Measurements from ENCODE around the gene USP10. TPM values are rescaled to one million over a fixed set of nuclear protein-coding genes. Genes with fewer than 3 reads are reported as not detected.

Gene USP10
- total RNA-seq, 4 donors from 2014 or later = 61.1 to 103 (median 74.4) TPM

DNA sequence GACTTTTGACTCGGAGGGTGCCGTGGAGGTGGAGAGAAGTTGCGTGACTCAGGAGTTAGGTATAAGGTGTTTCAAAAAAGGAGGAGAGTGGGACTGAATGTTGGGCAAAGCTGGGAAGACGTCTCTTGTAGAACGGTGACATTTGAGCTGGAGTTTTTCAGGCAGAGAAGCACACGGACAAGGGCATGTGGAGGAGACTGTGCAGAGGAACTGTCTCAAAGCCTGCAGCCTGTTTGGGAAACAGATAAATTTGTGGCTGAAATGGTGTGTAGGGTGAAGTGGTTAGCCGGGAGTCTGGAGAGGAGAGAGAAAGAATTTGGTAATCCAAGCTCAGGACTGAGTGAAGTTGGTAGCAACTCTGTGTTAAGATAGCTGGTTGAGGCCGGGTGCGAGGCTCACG, 9.8 kb downstream of the USP10 start:
- ATAC-seq (no peak), DNase-seq (no peak)
- no peaks in the 10 kb centered on the region for H3K9me3 ChIP-seq
- H3K27me3 ChIP-seq = no peaks in the 10 kb centered on the region
- H3K27ac ChIP-seq = no peak overlapping the region
- H3K4me1 ChIP-seq = peaks cover 39 to 42% of the 10 kb centered on the region in 2 donors
- in situ Hi-C loops (cut with MboI; ENCODE audit: low sequenced_read_pairs in 4 of 4) (no loop called here), intact Hi-C loops (cut with DNase I; ENCODE audit: low total_unique reads) (no loop called here)
- H3K4me3 ChIP-seq = no peak overlapping the region
- H3K36me3 ChIP-seq = no peaks in the 10 kb centered on the region
- no peak for TF ChIP-seq POLR2A (IDR thresholded peaks at IDR 0.05)
- TF ChIP-seq, protein P1, sequence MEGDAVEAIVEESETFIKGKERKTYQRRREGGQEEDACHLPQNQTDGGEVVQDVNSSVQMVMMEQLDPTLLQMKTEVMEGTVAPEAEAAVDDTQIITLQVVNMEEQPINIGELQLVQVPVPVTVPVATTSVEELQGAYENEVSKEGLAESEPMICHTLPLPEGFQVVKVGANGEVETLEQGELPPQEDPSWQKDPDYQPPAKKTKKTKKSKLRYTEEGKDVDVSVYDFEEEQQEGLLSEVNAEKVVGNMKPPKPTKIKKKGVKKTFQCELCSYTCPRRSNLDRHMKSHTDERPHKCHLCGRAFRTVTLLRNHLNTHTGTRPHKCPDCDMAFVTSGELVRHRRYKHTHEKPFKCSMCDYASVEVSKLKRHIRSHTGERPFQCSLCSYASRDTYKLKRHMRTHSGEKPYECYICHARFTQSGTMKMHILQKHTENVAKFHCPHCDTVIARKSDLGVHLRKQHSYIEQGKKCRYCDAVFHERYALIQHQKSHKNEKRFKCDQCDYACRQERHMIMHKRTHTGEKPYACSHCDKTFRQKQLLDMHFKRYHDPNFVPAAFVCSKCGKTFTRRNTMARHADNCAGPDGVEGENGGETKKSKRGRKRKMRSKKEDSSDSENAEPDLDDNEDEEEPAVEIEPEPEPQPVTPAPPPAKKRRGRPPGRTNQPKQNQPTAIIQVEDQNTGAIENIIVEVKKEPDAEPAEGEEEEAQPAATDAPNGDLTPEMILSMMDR (IDR thresholded peaks at IDR 0.05 in 4 of 5, conservative IDR thresholded peaks at IDR 0.05 in 1 of 5) = no peak

DNA sequence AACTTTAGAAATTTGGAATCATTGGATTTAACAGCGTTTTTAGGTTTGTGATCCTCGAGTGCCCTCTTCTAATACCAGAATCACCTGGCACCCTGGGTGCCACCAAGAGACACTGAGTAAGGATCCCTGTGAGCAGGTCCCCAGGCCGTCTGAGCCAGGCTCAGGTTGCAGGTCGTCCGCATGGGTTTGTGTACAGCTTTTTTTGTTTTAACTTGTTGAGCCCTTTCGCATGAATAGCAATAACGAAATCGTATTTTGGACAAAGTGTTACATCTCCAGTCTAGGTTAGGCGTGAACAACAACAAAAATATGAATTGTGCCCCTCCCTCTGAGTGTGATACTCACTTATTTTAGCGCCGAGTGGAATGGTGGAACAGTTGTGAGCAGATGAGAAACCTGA, 10.9 kb downstream of the USP10 start:
- no peaks in the 10 kb centered on the region for H3K9me3 ChIP-seq
- H3K36me3 ChIP-seq = no peaks in the 10 kb centered on the region
- intact Hi-C loops (cut with DNase I; ENCODE audit: low total_unique reads) (no loop called here), in situ Hi-C loops (cut with MboI; ENCODE audit: low sequenced_read_pairs in 4 of 4) (no loop called here)
- ATAC-seq (no peak), DNase-seq (no peak)
- H3K27ac ChIP-seq = no peak overlapping the region
- no peaks in the 10 kb centered on the region for H3K27me3 ChIP-seq
- no peak overlapping the region for H3K4me3 ChIP-seq
- TF ChIP-seq, protein P1 (IDR thresholded peaks at IDR 0.05 in 4 of 5, conservative IDR thresholded peaks at IDR 0.05 in 1 of 5) = no peak
- peaks cover 41 to 48% of the 10 kb centered on the region in 2 donors for H3K4me1 ChIP-seq

DNA sequence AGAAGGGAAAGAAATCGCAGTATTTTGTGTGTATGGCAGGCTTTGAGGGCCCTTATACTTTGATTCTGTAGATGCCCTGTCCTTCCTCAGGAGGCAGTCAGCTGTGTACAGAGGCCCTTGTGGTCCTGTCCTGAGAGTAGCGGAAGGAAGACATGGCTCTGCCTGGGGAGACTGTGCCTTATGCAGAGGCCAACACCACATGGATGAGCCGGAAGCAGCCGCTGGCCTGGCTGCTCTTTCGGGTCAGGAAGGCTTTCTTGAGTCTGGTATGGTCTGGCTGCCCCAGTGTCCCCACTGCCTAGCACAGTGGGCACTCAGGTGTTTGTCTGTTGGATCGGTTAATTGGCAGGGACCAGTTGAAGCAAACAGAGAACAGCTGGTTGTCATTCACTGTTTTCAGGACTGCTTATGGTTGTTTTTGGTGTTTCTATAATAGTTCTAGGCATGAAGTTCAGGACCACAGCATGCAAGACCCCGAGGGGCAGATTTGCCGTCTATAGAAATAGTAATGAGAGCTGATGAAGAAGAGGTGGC, 12.4 kb downstream of the USP10 start:
- in situ Hi-C loops (cut with MboI; ENCODE audit: low sequenced_read_pairs in 4 of 4) = no loop called here
- peaks cover 50 to 52% of the 10 kb centered on the region in 2 donors for H3K4me1 ChIP-seq
- H3K27me3 ChIP-seq = no peaks in the 10 kb centered on the region
- TF ChIP-seq, protein P1 (IDR thresholded peaks at IDR 0.05 in 4 of 5, conservative IDR thresholded peaks at IDR 0.05 in 1 of 5) = no peak
- no peak for TF ChIP-seq POLR2A (IDR thresholded peaks at IDR 0.05)
- DNase-seq (no peak), ATAC-seq (no peak)
- H3K27ac ChIP-seq = no peak overlapping the region
- H3K36me3 ChIP-seq = no peaks in the 10 kb centered on the region
- intact Hi-C loops (cut with DNase I; ENCODE audit: low total_unique reads) = no loop called here
- H3K4me3 ChIP-seq = no peak overlapping the region
- H3K9me3 ChIP-seq = no peaks in the 10 kb centered on the region

DNA sequence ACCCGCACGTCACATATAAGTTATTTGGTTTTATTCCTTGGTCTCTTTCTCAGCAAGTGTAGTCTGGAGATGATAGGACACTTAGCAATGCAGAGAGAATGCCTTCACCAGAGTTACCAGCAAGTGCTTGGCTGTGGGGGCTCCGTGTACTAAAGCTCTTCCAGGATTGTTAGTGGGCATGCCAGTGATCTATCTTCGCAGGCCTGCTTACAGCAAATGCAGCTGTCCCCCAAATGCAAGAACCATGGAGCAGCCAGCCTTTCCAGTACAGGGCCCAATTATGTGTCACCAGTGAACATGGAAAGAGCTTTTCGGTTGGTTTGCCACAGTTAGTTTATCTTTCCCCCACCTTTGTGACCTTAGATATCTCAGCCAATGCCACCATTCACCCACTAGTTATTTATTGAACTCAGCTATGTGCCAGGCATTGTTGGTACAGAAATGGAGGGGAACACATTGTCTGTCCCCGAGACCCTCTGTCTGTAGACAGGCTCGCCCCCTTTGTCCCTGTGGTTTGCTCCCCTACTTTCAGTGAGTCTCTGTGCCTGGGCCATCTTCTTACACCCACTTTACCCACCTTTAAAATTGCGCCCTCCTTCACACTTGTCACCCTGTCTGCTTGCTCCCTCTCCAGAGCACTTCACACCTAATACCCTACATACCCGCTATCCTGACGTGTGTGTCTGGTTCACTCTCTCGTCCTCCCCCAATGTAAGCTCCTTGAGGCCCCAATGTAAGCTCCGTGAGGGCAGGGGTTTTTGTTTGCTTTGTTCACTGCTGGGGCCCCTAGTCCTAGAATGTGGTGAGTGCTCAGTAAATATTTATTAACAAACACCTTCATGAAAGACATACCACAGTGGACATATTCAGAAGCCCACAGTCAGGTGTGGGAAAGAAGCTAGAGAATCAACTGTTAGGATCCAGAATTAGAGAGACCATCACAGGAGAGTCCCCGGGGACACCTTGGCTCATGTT, 13.3 kb downstream of the USP10 start:
- no peaks in the 10 kb centered on the region for H3K27me3 ChIP-seq
- no peak overlapping the region for H3K27ac ChIP-seq
- H3K9me3 ChIP-seq = no peaks in the 10 kb centered on the region
- ATAC-seq (no peak), DNase-seq (no peak)
- no peak overlapping the region for H3K4me3 ChIP-seq
- no peaks in the 10 kb centered on the region for H3K36me3 ChIP-seq
- in situ Hi-C loops (cut with MboI; ENCODE audit: low sequenced_read_pairs in 4 of 4) = no loop called here
- peaks cover 46 to 52% of the 10 kb centered on the region in 2 donors for H3K4me1 ChIP-seq
- TF ChIP-seq, protein P1 (IDR thresholded peaks at IDR 0.05 in 4 of 5, conservative IDR thresholded peaks at IDR 0.05 in 1 of 5) = no peak
- no peak for TF ChIP-seq POLR2A (IDR thresholded peaks at IDR 0.05)
- intact Hi-C loops (cut with DNase I; ENCODE audit: low total_unique reads) = no loop called here
